HUES64 (cell line): ENCODE measurements around the gene KRT1.

Experiments
- H3K27ac ChIP-seq: 2 replicates; pipeline ENCODE4 v1.7.0; 2013; ENCODE audit warnings: low read depth, low read length, inconsistent platforms
- H3K27me3 ChIP-seq: 2 replicates; pipeline ENCODE4 v1.6.1; 2013; ENCODE audit warnings: mild to moderate bottlenecking, low read length; ENCODE audit not compliant: insufficient read depth
- H3K36me3 ChIP-seq: 2 replicates; pipeline ENCODE4 v1.6.1; 2013; ENCODE audit warnings: mild to moderate bottlenecking, low read length; ENCODE audit not compliant: insufficient read depth
- H3K4me1 ChIP-seq: 2 replicates; pipeline ENCODE4 v1.6.1; 2013; ENCODE audit warnings: mild to moderate bottlenecking, low read length, moderate library complexity; ENCODE audit not compliant: insufficient read depth
- H3K4me3 ChIP-seq: 2 replicates; pipeline ENCODE4 v1.5.1; 2013; ENCODE audit warnings: mild to moderate bottlenecking, low read length, moderate library complexity
- H3K9ac ChIP-seq: 2 replicates; pipeline ENCODE4 v1.6.1; 2013; ENCODE audit warnings: mild to moderate bottlenecking, low read depth, low read length
- H3K9me3 ChIP-seq: 2 replicates; pipeline ENCODE4 v1.6.1; 2013; ENCODE audit warnings: low read depth, low read length; ENCODE audit not compliant: insufficient read depth
- WGBS: fragments of 150-250, 120-280 bp; methylation state at CpG from one replicate; pipeline ENCODE4 v1.1.7; 2013; ENCODE audit warnings: missing lambda C conversion rate; 5-methylcytosine and 5-hydroxymethylcytosine counted together

Gene KRT1

DNA sequence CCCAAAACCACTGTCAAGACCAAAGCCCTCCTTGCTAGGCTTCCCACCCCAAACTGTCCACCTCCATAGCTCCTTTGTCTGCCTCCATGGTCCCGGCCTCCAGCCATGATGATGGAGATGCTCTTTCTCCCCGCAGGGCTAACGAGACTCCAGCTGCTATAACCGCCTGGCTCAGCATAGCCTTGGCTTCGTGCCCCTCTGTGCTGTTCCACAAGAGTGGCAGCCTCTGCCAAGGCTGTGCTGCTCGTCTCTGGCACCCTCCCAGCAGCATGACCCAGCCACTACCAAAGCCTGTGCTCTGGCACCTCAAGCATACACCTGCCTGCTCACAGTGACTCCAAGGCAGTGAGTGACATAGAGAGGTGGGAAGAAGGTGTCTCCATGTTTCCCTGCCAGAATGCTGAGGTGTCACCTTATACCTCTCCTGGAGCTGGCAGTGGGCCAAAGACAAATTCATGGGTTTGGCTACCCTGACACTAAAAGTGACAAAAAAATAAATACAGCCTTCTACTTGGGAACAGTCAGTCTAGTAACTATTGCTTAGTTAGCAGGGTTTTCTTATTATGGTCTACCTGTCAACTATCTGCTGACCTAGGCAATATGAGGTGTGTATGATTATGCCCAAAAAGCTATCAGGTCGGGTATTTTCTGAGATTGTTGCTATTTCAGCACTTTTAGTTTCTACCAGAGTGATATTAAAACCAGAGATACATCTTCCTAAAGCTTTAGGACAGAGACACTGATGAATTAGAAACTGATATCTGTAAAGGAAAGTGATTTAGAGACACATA, 45.7 kb downstream of the KRT1 start:
- no peaks in the 10 kb centered on the region; the same call in 1 of the 2 replicates for H3K27me3 ChIP-seq
- H3K4me3 ChIP-seq, result no peak overlapping the region
- H3K9me3 ChIP-seq, result no peaks in the 10 kb centered on the region
- no peak overlapping the region for H3K27ac ChIP-seq
- 85% methylated on average over 6 of the region's 7 CpGs for WGBS
- no peaks in the 10 kb centered on the region for H3K36me3 ChIP-seq
- no peak overlapping the region for H3K9ac ChIP-seq
- H3K4me1 ChIP-seq, result no peaks in the 10 kb centered on the region

DNA sequence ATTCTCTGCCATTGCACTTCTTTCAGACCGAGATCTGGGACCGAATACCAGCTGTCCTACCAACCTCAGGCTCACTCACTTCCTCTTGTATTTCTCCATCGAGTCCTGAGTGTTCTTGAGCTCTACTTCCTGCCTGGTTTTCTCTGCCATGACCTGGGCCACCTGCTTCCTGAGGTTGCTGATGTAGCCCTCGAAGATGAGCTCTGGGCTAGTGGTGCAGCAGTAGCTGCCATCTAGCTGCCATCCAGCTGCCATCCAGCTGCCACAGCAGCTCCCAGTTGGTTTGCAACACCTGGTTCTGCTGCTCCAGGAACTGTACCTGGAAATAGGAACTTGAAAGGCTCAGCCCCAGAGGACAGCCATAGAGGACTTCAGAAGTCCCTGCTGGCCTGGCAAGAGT, 46.8 kb downstream of the KRT1 start:
- Histone ChIP-seq H3K27me3 (no peaks in the 10 kb centered on the region), H3K9me3 (no peaks in the 10 kb centered on the region), H3K27ac (no peak overlapping the region), H3K9ac (no peak overlapping the region), H3K4me1 (no peaks in the 10 kb centered on the region), H3K4me3 (no peak overlapping the region), H3K36me3 (no peaks in the 10 kb centered on the region)
- WGBS, result 90% methylated on average over 4 of the region's 4 CpGs

DNA sequence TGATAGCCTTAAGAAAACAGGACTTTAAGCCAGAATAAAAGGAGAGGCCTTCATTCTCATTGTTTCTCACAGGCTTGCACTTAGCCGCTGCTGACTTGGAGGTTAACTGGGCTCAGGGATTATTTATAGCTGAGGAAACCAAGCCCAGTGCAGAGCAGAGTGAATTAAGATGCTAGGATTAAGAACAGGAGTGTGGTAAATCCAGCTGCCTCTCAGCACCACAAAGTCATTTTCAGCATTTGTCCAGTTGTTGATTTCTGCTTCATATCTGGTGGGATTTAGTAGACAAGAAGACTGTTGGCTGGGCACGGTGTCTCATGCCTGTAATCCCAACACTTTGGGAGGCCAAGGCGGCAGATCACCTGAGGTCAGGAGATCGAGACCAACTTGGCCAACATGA, 47.6 kb downstream of the KRT1 start:
- 92% methylated on average over 4 of the region's 4 CpGs for WGBS
- H3K27ac ChIP-seq, result no peak overlapping the region

DNA sequence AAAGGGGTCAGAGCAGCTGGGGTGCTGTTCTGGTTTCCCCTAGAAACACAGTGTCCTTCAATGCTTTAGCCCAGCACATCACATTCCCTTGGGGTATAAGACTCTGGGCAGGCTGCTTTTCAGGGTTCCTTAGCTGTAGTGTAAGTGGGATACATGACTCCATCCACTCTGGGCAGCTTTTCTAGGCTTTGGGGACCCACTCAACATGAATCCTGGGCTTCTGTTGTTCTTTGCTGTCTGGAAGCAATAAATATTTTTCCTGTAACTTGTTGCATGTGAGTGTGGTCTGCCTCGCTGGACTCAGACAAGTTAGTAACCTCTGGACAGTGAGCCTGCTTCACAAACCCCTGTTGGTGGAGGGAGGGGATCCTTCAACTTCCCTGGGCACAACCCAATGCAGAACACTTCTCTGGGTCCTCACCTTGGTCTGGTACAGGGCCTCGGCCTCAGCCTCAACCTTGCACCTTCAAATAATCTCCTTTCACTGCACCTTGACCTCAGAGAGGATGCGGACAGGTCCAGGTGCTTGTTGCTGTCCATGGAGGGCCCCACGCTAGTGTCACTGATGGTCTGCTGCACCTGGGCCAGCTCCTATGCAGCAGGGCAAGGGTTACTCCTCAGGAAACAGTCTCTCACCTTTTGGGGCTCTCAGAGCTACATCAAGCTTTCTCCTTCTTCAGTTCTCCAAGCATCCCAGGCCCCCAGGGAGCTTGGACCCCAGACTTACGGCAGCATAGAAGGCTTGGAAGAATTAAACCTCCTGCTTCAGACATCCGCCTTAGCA, 48.3 kb downstream of the KRT1 start:
- Histone ChIP-seq H3K27me3 (no peaks in the 10 kb centered on the region), H3K9ac (no peak overlapping the region), H3K9me3 (no peaks in the 10 kb centered on the region), H3K4me3 (no peak overlapping the region), H3K4me1 (no peaks in the 10 kb centered on the region), H3K27ac (no peak overlapping the region), H3K36me3 (no peaks in the 10 kb centered on the region)
- 94% methylated on average over 6 of the region's 6 CpGs for WGBS

More for the DNA sequence above, 47.6 kb downstream of the KRT1 start:
- no peak overlapping the region for H3K9ac ChIP-seq
- no peaks in the 10 kb centered on the region for H3K36me3 ChIP-seq
- no peaks in the 10 kb centered on the region for H3K4me1 ChIP-seq
- H3K4me3 ChIP-seq, result no peak overlapping the region
- H3K27me3 ChIP-seq, result no peaks in the 10 kb centered on the region
- H3K9me3 ChIP-seq, result no peaks in the 10 kb centered on the region

DNA sequence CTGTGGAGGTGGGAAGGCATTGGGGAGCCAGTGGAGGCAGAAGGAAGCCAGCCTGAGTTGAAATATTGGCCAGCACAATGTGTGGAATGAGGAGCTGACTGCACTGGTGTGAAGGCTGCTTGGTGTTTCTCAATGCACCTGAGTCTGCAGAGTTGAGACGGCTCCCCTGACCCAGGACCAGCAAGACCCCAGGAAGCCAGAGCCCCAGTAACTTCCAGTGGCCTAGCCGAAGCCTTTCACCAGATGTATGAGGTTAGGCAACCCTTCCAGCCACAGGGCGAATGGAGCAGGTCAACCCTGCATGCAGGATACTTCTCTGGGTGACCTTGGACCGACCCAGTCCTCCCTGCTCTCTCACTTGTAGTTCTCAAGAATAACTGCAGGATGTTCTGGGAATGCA, 48.9 kb downstream of the KRT1 start:
- Histone ChIP-seq H3K27me3 (no peaks in the 10 kb centered on the region), H3K9me3 (no peaks in the 10 kb centered on the region), H3K27ac (no peak overlapping the region), H3K9ac (no peak overlapping the region), H3K4me1 (no peaks in the 10 kb centered on the region), H3K4me3 (no peak overlapping the region), H3K36me3 (no peaks in the 10 kb centered on the region)
- 67% methylated on average over 4 of the region's 4 CpGs for WGBS

DNA sequence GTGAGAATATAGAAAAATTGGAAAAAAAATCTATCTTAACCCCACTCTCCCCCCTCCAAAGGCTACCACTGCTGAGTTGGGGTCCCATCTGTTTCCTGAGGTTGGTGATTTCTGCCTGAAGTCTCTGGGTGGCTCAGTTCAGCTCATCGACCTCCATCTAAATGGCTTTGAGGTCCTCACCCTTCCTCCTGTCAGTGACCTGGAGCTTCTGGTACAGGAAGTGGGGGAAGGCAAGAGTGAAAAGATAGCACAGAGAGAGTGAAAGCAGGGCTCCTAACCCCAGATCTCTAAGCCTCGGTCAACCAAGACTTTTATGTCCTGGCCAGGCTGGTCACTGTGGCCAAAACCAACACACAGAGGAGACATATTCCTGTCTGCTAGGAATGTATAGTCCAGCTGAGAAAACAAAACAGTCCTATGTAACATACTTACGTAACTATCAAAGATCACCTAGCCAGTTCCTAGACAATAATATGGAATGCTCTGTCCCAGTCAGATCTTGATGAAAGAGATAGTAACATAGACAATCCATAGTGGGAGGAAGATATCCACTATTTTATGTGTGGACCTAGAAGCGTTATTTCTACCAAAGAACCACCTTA, 49.5 kb downstream of the KRT1 start:
- no peak overlapping the region for H3K4me3 ChIP-seq

DNA sequence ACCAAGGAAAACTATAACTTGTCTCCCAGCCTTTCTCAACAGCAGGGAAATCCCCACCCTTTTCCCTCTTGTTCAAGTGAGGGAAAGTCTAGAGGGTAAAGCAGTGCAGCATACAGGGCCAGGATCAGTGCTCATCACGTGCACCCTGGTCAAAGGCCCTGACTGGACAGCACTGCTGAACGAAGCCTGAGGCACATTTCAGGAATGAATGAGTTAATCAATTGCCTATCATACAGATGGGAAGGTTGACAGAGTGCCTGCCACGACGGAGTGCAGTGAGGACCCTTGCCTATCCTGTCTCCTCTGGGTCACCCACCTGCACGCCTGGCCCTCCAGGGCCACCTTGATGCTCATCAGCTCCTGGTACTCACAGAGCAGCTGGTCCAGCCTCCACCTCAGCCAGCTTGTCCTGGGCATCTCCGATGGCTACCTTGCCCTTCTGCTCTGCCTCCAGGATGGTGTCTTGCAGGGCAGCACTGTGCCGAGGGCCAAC, 50.2 kb downstream of the KRT1 start:
- H3K4me3 ChIP-seq, result no peak overlapping the region
- no peak overlapping the region for H3K27ac ChIP-seq
- no peaks in the 10 kb centered on the region for H3K36me3 ChIP-seq
- H3K4me1 ChIP-seq, result no peaks in the 10 kb centered on the region
- H3K9me3 ChIP-seq, result no peaks in the 10 kb centered on the region
- no peak overlapping the region for H3K9ac ChIP-seq
- 85% methylated on average over 7 of the region's 7 CpGs for WGBS
- H3K27me3 ChIP-seq, result no peaks in the 10 kb centered on the region

More for the DNA sequence above, 49.5 kb downstream of the KRT1 start:
- H3K27ac ChIP-seq, result no peak overlapping the region
- H3K36me3 ChIP-seq, result no peaks in the 10 kb centered on the region
- H3K9me3 ChIP-seq, result no peaks in the 10 kb centered on the region
- no peaks in the 10 kb centered on the region for H3K4me1 ChIP-seq
- H3K9ac ChIP-seq, result no peak overlapping the region
- WGBS, result 90% methylated on average over 2 of the region's 4 CpGs
- no peaks in the 10 kb centered on the region for H3K27me3 ChIP-seq

DNA sequence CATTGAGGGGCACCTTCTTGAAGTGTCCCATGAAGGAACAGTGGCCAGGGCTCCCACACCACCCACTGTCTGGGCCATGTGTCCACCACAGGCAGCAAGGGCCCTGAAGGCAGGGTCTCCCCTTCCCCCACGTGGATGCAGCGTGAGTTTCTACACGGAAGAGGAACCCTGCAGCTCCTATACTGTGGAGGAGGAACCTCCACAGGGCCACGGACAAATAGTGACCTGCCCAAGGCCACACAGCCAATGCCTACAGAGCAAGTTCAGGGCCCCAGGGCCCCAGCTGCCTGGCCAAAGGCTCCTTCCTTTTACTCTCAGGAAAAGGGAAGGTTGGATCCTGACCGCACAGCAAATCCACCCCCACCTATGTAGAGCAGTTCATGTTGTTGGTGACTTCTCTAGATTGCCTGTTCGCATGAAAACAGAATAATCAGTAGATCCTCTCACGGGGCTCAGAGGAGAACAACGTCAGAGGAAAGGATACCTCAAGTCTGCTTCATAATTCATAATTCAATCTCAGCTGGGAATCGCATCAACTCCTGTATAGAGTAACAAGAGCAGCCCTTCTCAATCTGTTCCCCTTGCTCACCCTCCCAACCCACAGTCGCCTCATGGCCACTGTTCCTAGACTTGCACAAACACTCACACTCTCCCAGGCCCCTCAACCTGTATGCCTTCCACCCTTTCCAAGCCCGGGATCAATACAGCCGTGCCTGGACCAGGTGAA, 50.8 kb downstream of the KRT1 start:
- Histone ChIP-seq H3K4me3 (no peak overlapping the region), H3K4me1 (no peaks in the 10 kb centered on the region), H3K9ac (no peak overlapping the region), H3K27ac (no peak overlapping the region), H3K36me3 (no peaks in the 10 kb centered on the region), H3K9me3 (no peaks in the 10 kb centered on the region), H3K27me3 (no peaks in the 10 kb centered on the region)
- WGBS, result 89% methylated on average over 12 of the region's 12 CpGs

DNA sequence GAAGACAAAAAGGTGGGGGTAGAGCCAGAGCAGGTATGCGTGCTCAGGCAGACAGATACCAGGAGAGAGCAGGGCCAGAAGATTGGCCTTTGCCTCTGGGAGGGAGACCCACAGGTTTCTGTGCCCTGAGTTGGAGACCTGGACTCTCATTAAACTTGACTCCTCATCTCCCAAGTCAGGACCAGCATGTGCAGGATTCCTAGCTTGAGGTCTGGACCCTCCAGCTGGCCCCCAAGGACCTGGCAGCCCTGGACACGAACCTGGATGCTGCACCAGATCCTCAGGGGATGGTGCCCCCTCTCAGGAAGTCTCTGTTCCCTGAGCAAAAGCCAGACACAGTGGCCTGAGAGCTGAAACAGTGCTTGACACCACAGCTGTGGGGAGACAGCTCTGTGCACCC, 51.4 kb downstream of the KRT1 start:
- Histone ChIP-seq H3K9ac (no peak overlapping the region), H3K27me3 (no peaks in the 10 kb centered on the region), H3K4me3 (no peak overlapping the region), H3K36me3 (no peaks in the 10 kb centered on the region), H3K9me3 (no peaks in the 10 kb centered on the region; the same call in 1 of the 2 replicates), H3K27ac (no peak overlapping the region), H3K4me1 (no peaks in the 10 kb centered on the region)
- 87% methylated on average over 2 of the region's 2 CpGs for WGBS

DNA sequence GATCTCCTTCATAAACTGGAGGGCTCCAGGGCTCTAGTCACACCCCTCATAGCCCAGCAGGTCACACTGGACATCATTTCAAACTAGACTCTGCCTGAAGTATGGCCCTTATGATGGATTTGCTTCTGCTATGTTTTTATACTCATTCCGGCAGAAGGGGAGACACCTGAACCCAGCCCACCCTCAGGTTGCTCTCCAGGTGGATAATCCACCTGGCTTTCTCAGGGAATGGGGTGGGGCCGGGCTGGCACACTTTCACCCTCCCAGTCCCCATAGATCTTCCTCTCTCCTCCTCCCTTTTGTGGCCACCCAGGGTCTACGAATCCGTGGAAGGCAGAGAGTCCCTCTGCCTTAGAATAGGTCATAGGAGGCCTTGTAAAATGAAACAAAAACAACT, 52.1 kb downstream of the KRT1 start:
- Histone ChIP-seq H3K9me3 (no peaks in the 10 kb centered on the region; the same call in 1 of the 2 replicates), H3K4me1 (no peaks in the 10 kb centered on the region)
- WGBS, result 84% methylated on average over 4 of the region's 4 CpGs

More for the DNA sequence above, 52.1 kb downstream of the KRT1 start:
- no peaks in the 10 kb centered on the region for H3K36me3 ChIP-seq
- H3K27me3 ChIP-seq, result no peaks in the 10 kb centered on the region
- H3K27ac ChIP-seq, result no peak overlapping the region
- H3K9ac ChIP-seq, result no peak overlapping the region
- no peak overlapping the region for H3K4me3 ChIP-seq
